Spleen (tissue), 11 donors: Measurements from ENCODE around the gene SKP1. TPM values are rescaled to one million over a fixed set of nuclear protein-coding genes. Genes with fewer than 3 reads are reported as not detected.

Experiments used
- DNase-seq: peaks from one replicate; pipeline ENCODE4 v3.0.0-alpha.2; 2020
- H3K27ac ChIP-seq, 8 donors: fragments of 200-600 bp; sonication (generic) in 7 of 8; 1 replicate in 4 of 8; 2 replicates in 4 of 8; pipeline versions ENCODE4 v1.5.0 to v1.8.0; 2016 to 2021; ENCODE audit warnings: inconsistent platforms in 4 of 8, mild to moderate bottlenecking in 4 of 8, moderate library complexity in 1 of 8
- H3K27me3 ChIP-seq, 7 donors: fragments of 200-600 bp; sonication (generic) in 6 of 7; replicated peaks in 1 of 7; 1 replicate in 4 of 7; 2 replicates in 3 of 7; pipeline versions ENCODE4 v1.5.0 to v1.8.0; 2016 to 2021; ENCODE audit warnings: inconsistent platforms in 3 of 7, mild to moderate bottlenecking in 1 of 7
- H3K36me3 ChIP-seq, 6 donors: fragments of 200-600 bp; sonication (generic) in 5 of 6; 1 replicate in 4 of 6; 2 replicates in 2 of 6; pipeline versions ENCODE4 v1.5.0 to v1.8.0; 2016 to 2021; ENCODE audit warnings: inconsistent platforms in 2 of 6
- H3K4me1 ChIP-seq, 6 donors: fragments of 200-600 bp; sonication (generic) in 5 of 6; 1 replicate in 3 of 6; 2 replicates in 3 of 6; pipeline versions ENCODE4 v1.5.0 to v1.8.0; 2016 to 2021; ENCODE audit warnings: inconsistent platforms in 3 of 6
- H3K4me3 ChIP-seq, 8 donors: fragments of 200-600 bp; sonication (generic) in 7 of 8; 1 replicate in 4 of 8; 2 replicates in 4 of 8; pipeline versions ENCODE4 v1.5.0 to v1.8.0; 2016 to 2021; ENCODE audit warnings: inconsistent platforms in 4 of 8, mild to moderate bottlenecking in 4 of 8, moderate library complexity in 2 of 8
- H3K9me3 ChIP-seq, 8 donors: fragments of 200-600 bp; sonication (generic) in 7 of 8; 1 replicate in 4 of 8; 2 replicates in 4 of 8; pipeline versions ENCODE4 v1.5.0 to v1.8.0; 2016 to 2021; ENCODE audit warnings: inconsistent platforms in 4 of 8
- POLR2A ChIP-seq, 3 donors: fragments of 450-650 bp; IDR thresholded peaks; one replicate each; pipeline ENCODE4 v1.5.1; 2017; ENCODE audit warnings: antibody characterized with exemption in 3 of 3, mild to moderate bottlenecking in 1 of 3
- POLR2AphosphoS5 ChIP-seq, 3 donors: sonication (generic); formaldehyde crosslinking; IDR thresholded peaks; one replicate each; pipeline ENCODE4 v1.5.1; 2017; ENCODE audit warnings: antibody characterized with exemption in 3 of 3
- WGBS, 5 donors: extraction: QIAGEN DNeasy Blood & Tissue Kit in 3 of 5; methylation state at CpG; one replicate each; pipeline versions ENCODE4 v1.1.5 to v1.1.7; 2013 to 2018; 5-methylcytosine and 5-hydroxymethylcytosine counted together
- intact Hi-C: fragments of 100-400 bp; cut with DNase I; formaldehyde crosslinking; loops from one replicate; pipeline ENCODE4 v1.15.0; 2023; ENCODE audit warnings: low total_unique reads
- microRNA-seq, 3 donors: library from miRNA; unstranded; fragments of <30 nt; microRNA quantifications; one replicate each; pipeline versions ENCODE4 to v1.1.0, GENCODE V29; 2019 to 2020
- polyA plus RNA-seq, 3 donors: library from polyadenylated mRNA; stranded (reverse); fragments of 200-250 nt; gene quantifications; one replicate each; pipeline ENCODE4 v1.2.1, GENCODE V29; 2013
- small RNA-seq, 4 donors: library from RNA; depleted of rRNA; stranded (forward); fragments of <200 nt; gene quantifications; one replicate each; pipeline ENCODE3, GENCODE V24; 2016
- total RNA-seq, 7 donors: library from RNA; depleted of rRNA in 3 of 7; stranded (reverse); fragments of >200 nt in 3 of 7; fragmentation: NEBNext Ultra II Directional in 4 of 7; extraction: Animal tissue kit (Norgen Biotek cat#: 25700) in 4 of 7; gene quantifications; one replicate each; pipeline versions ENCODE4 v1.1.0 to v1.2.1, GENCODE V29; 2016 to 2021
- TF ChIP-seq, protein P1 (sequence below), 11 experiments: fragments of 200-600 bp in 7 of 11; fragments of 450-650 bp in 4 of 11; sonication (generic) in 4 of 11; IDR thresholded peaks in 8 of 11; conservative IDR thresholded peaks in 3 of 11; 1 replicate in 7 of 11; 2 replicates in 4 of 11; pipeline versions ENCODE4 v1.4.0 to v1.8.0; 2016 to 2021; ENCODE audit warnings: antibody characterized with exemption in 11 of 11, inconsistent platforms in 4 of 11, mild to moderate bottlenecking in 1 of 11
- donor health status: healthy with polysubstance abuse.
- donor health status: DM: no; HTN: no; CAD: no; lungs with moderate emphysema.
- donor health status: DM: no; HTN: no; CAD: no.
- donor health status: Bipolar disorder and iron deficiency.
- donor health status: healthy.
- donor health status: DM: no; HTN: no; CAD: no.
- donor health status: DM: yes; HTN: yes; CAD: no.

SKP1 gene
- total and polyA plus RNA-seq, 10 donors = 121 to 354 (median 202) TPM

DNA sequence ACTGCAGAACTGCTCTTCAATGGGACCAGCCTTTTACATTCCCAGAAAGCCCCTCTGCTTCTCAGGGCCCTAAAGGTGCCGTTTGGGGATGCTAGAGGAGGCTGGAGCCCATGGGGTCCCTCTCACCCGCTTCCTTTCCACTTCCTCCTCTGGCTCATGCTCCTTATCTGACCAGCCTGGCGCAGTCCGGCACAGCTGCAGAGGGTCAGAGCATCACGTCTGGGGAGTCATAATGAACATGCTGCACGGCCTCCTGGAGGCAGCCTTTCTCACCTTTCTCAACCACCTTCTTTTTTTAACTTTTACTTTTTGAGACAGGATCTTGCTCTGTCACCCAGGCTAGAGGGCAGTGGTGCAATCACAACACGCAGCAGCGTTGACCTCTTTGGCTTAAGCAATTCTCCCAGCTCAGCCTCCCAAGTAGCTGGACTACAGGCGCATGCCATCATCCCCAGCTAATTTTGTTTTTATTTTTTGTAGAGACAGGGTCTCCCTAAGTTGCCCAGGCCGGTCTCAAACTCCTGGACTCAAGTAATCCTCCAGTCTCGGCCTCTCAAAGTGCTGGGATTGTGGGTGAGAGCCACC is 77.4 kb downstream of the SKP1 start:
- Histone ChIP-seq H3K27me3 (no peaks in the 10 kb centered on the region), H3K27ac (peak overlapping the region; percentile 68 to 84 (median 76)), H3K9me3 (no peaks in the 10 kb centered on the region), H3K4me3 (no peak overlapping the region), H3K4me1 (peaks cover 27 to 60% (median 42%) of the 10 kb centered on the region in 6 donors), H3K36me3 (no peaks in the 10 kb centered on the region)
- DNase-seq = no peak
- no peak for TF ChIP-seq POLR2AphosphoS5 (IDR thresholded peaks at IDR 0.05)
- TF ChIP-seq, protein P1, sequence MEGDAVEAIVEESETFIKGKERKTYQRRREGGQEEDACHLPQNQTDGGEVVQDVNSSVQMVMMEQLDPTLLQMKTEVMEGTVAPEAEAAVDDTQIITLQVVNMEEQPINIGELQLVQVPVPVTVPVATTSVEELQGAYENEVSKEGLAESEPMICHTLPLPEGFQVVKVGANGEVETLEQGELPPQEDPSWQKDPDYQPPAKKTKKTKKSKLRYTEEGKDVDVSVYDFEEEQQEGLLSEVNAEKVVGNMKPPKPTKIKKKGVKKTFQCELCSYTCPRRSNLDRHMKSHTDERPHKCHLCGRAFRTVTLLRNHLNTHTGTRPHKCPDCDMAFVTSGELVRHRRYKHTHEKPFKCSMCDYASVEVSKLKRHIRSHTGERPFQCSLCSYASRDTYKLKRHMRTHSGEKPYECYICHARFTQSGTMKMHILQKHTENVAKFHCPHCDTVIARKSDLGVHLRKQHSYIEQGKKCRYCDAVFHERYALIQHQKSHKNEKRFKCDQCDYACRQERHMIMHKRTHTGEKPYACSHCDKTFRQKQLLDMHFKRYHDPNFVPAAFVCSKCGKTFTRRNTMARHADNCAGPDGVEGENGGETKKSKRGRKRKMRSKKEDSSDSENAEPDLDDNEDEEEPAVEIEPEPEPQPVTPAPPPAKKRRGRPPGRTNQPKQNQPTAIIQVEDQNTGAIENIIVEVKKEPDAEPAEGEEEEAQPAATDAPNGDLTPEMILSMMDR (IDR thresholded peaks at IDR 0.05 in 8 of 11, conservative IDR thresholded peaks at IDR 0.05 in 3 of 11) = no peak
- no peak for TF ChIP-seq POLR2A (IDR thresholded peaks at IDR 0.05)
- 60 to 73% (median 70%) methylated on average over 11 of the region's 11 CpGs for WGBS, 5 donors
- intact Hi-C loops = no loop called here

Small RNA genes lying within 50 kb of the gene (microRNA-seq; reads per million reads assigned to microRNA genes)
- gene MIR3661 = 0.28 to 0.36 (median 0.35) reads per million in 3 donors

Small RNA genes lying within 50 kb of the gene (small RNA-seq; reads per million reads assigned to genes)
- 0 reads per million in 4 donors for gene MIR3661

Other genes starting within 250 kb of the SKP1 start
- gene C5orf15, start 208.3 kb downstream of the SKP1 start, total RNA-seq = 10 to 100 TPM; 25.4 to 49.6 (median 28.6) TPM
- gene C5orf15, start 208.3 kb downstream of the SKP1 start, polyA plus RNA-seq = 10 to 100 TPM; 28.1 to 28.8 (median 28.4) TPM
- 100 to 1,000 TPM in 1 of 7 donors, 10 to 100 TPM in 6; 69.2 to 100 (median 86.4) TPM for gene VDAC1, start 172.0 kb downstream of the SKP1 start, total RNA-seq
- gene VDAC1, start 172.0 kb downstream of the SKP1 start, polyA plus RNA-seq = 10 to 100 TPM; 53.3 to 84.0 (median 76.2) TPM
- gene TCF7, start 62.3 kb downstream of the SKP1 start, total RNA-seq = 10 to 100 TPM; 29.0 to 88.3 (median 53.7) TPM
- 10 to 100 TPM; 13.7 to 24.3 (median 18.1) TPM for gene TCF7, start 62.3 kb downstream of the SKP1 start, polyA plus RNA-seq
- gene PPP2CA, start 49.1 kb upstream of the SKP1 start, total RNA-seq = 100 to 1,000 TPM in 6 of 7 donors, 10 to 100 TPM in 1; 94.3 to 175 (median 107) TPM
- 10 to 100 TPM; 23.5 to 35.5 (median 33.6) TPM for gene PPP2CA, start 49.1 kb upstream of the SKP1 start, polyA plus RNA-seq
- gene CDKL3, start 190.2 kb upstream of the SKP1 start, total RNA-seq = 1 to 10 TPM in 3 of 7 donors, under 1 TPM in 1, not detected in 3; 0.87 to 2.9 (median 1.3) TPM
- gene CDKL3, start 190.2 kb upstream of the SKP1 start, polyA plus RNA-seq = 1 to 10 TPM; 1.5 to 2.5 (median 2.5) TPM
- 100 to 1,000 TPM in 5 of 7 donors, 10 to 100 TPM in 2; 67.7 to 117 (median 102) TPM for gene UBE2B, start 194.6 kb upstream of the SKP1 start, total RNA-seq
- 100 to 1,000 TPM in 1 of 3 donors, 10 to 100 TPM in 2; 97.0 to 112 (median 98.7) TPM for gene UBE2B, start 194.6 kb upstream of the SKP1 start, polyA plus RNA-seq
- gene CDKN2AIPNL, start 234.9 kb upstream of the SKP1 start, total RNA-seq = 10 to 100 TPM; 13.1 to 16.5 (median 14.2) TPM
- 10 to 100 TPM; 24.5 to 42.7 (median 30.8) TPM for gene CDKN2AIPNL, start 234.9 kb upstream of the SKP1 start, polyA plus RNA-seq